Endothelial cell of umbilical vein (primary cell): ENCODE results near the gene ARID5A.

Source experiments
- EZH2 ChIP-seq: IDR thresholded peaks from 2 replicates; pipeline ENCODE4 v1.6.1; 2012; ENCODE audit warnings: borderline replicate concordance, low read depth, mild to moderate bottlenecking, moderate library complexity, low read length, inconsistent platforms; ENCODE audit not compliant: severe bottlenecking
- JUN ChIP-seq: IDR thresholded peaks from 2 replicates; pipeline ENCODE4 v1.6.1; 2011; ENCODE audit warnings: borderline replicate concordance, low read depth; ENCODE audit not compliant: insufficient read length, insufficient read depth
- POLR2A ChIP-seq: IDR thresholded peaks from 2 replicates; pipeline ENCODE4 v1.6.1; 2012; ENCODE audit warnings: low read depth, mild to moderate bottlenecking, control low read depth, low read length
- POLR2AphosphoS5 ChIP-seq: IDR thresholded peaks from 2 replicates; pipeline ENCODE4 v1.6.1; 2012; ENCODE audit warnings: low read depth, mild to moderate bottlenecking, control low read depth, low read length, moderate library complexity; ENCODE audit not compliant: insufficient read depth
- TF ChIP-seq, protein P1 (sequence below), 2 donors: IDR thresholded peaks; 1 replicate in 1 of 2; 2 replicates in 1 of 2; pipeline ENCODE4 v1.5.1; 2011; ENCODE audit warnings: low read length in 2 of 2, mild to moderate bottlenecking in 2 of 2, moderate library complexity in 2 of 2, control low read depth in 1 of 2, inconsistent platforms in 1 of 2, low read depth in 1 of 2; ENCODE audit not compliant: insufficient read depth in 1 of 2; ENCODE audit errors: extremely low read depth in 1 of 2
- TF ChIP-seq, protein P2 (sequence below): IDR thresholded peaks from 2 replicates; pipeline ENCODE4 v1.6.1; 2011; ENCODE audit not compliant: insufficient read depth, insufficient read length

DNA sequence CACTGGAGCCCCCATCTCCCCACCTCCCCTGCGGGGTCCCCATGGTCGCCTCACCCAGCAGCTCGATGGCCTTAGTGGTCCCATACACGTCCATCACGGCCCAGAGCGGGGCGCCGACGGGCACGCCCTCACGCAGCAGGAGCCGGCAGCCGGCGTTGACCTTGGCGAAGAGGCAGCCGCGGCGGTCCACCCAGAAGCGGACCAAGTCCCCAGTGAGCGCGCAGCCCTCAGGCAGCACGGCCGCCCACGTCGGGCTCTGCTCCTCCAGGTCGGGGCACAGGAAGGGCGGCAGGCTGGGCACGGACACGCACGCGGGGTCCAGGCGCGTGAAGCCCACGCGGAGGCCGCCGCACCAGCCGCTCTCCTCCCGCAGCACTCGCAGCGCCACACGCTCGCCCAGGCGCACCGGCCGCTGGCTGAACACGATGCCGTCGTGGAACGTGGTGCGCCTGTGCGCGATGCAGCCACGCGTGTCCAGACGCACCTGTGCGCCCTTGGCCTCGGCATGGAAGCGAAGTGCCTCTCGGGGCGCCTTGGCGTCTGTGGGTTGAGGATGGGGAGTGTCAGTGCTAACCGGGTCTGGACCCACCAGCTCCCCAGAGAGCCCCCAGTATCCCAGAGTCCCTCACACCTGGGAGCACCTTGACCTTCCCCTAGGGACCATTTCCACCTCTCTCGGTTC, 36.0 kb upstream of the ARID5A start:
- TF ChIP-seq EZH2 (peak; percentile 74), POLR2A (no peak), POLR2AphosphoS5 (no peak), JUN (no peak)
- TF ChIP-seq, protein P1, sequence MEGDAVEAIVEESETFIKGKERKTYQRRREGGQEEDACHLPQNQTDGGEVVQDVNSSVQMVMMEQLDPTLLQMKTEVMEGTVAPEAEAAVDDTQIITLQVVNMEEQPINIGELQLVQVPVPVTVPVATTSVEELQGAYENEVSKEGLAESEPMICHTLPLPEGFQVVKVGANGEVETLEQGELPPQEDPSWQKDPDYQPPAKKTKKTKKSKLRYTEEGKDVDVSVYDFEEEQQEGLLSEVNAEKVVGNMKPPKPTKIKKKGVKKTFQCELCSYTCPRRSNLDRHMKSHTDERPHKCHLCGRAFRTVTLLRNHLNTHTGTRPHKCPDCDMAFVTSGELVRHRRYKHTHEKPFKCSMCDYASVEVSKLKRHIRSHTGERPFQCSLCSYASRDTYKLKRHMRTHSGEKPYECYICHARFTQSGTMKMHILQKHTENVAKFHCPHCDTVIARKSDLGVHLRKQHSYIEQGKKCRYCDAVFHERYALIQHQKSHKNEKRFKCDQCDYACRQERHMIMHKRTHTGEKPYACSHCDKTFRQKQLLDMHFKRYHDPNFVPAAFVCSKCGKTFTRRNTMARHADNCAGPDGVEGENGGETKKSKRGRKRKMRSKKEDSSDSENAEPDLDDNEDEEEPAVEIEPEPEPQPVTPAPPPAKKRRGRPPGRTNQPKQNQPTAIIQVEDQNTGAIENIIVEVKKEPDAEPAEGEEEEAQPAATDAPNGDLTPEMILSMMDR (IDR thresholded peaks at IDR 0.05; ENCODE audit: extremely low read depth in 1 of 2, insufficient read depth in 1 of 2, low read depth in 1 of 2, low read length in 2 of 2): no peak
- TF ChIP-seq, protein P2, sequence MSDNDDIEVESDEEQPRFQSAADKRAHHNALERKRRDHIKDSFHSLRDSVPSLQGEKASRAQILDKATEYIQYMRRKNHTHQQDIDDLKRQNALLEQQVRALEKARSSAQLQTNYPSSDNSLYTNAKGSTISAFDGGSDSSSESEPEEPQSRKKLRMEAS: no peak
